ENCODE results near the gene NUP85. TPM values are rescaled to one million over a fixed set of nuclear protein-coding genes. Genes with fewer than 3 reads are reported as not detected.

NUP85 gene
- total RNA-seq, 4 donors from 2014 or later, result 19.6 to 62.3 (median 22.3) TPM

DNA sequence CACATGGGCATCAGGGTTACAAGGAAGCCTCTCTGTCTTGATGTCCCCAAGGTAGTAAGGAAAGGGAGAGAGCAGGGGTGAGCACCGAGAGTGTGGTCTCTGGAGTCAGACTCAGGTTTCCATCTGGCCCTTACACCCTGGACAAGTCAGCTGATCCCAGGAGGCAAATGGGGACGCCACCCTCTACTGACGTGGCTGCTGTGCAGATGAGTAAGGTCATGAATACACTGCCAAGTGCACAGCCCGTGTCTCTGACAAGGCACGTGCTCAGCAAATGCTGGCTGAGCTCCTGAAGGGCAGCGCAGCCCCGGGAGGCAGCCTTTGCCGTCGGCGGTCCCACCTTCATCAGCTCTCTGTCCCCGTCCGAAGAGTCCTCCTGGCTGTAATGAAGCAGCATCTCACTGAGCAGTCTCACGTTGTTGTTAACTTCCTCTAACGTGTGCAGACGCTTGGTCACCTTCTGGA, 36.5 kb downstream of the NUP85 start:
- TF ChIP-seq EP300 (IDR thresholded peaks at IDR 0.05), result no peak
- no peak for TF ChIP-seq POLR2AphosphoS5 (IDR thresholded peaks at IDR 0.05)
- TF ChIP-seq, protein P1, sequence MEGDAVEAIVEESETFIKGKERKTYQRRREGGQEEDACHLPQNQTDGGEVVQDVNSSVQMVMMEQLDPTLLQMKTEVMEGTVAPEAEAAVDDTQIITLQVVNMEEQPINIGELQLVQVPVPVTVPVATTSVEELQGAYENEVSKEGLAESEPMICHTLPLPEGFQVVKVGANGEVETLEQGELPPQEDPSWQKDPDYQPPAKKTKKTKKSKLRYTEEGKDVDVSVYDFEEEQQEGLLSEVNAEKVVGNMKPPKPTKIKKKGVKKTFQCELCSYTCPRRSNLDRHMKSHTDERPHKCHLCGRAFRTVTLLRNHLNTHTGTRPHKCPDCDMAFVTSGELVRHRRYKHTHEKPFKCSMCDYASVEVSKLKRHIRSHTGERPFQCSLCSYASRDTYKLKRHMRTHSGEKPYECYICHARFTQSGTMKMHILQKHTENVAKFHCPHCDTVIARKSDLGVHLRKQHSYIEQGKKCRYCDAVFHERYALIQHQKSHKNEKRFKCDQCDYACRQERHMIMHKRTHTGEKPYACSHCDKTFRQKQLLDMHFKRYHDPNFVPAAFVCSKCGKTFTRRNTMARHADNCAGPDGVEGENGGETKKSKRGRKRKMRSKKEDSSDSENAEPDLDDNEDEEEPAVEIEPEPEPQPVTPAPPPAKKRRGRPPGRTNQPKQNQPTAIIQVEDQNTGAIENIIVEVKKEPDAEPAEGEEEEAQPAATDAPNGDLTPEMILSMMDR (IDR thresholded peaks at IDR 0.05), result no peak
- no peak for TF ChIP-seq POLR2A (IDR thresholded peaks at IDR 0.05)
- peak overlapping the region in 2 of 4 donors; percentile 46 to 50 for H3K27ac ChIP-seq

DNA sequence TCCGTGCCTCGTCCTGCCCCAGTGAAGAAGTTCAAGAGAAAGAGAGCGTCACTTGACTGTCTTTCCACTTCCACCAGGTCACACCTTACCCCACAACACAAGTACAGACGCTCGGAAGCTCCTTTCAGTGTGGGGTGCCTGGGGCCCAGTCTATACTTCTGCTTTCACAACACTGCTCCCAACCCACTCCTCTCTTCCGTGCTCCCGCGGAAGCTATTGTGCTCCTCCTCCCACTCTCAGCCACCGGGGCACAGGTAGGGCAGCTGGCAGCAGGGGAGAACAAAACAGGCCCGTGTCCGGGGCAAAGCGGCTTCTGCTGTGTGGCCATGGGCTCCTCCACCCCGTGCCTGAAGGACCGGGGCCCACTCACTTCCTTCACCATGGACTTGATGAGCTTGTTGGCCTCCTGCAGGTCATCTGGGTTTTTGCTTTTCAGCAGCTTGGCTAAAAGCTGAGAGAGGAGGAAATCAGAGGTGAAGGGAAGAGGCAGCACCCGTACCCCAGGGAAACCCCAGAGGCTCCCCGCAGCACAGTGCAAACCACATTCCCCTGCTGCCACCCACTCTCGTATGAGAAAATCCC, 37.1 kb downstream of the NUP85 start:
- peaks cover 0 to 92% of the 10 kb centered on the region in 2 donors for H3K36me3 ChIP-seq
- ATAC-seq, result no peak
- no peak overlapping the region for H3K4me3 ChIP-seq
- peak overlapping the region in 2 of 4 donors; percentile 6 to 50 for H3K27ac ChIP-seq
- H3K4me1 ChIP-seq, result peaks cover 0 to 15% (median 0%) of the 10 kb centered on the region in 3 donors
- TF ChIP-seq, protein P1 (IDR thresholded peaks at IDR 0.05), result no peak
- no peak for TF ChIP-seq EP300 (IDR thresholded peaks at IDR 0.05)
- no peak for TF ChIP-seq POLR2AphosphoS5 (IDR thresholded peaks at IDR 0.05)
- TF ChIP-seq POLR2A (IDR thresholded peaks at IDR 0.05), result no peak
- no peaks in the 10 kb centered on the region for H3K9me3 ChIP-seq
- 82% methylated on average over 3 of the region's 17 CpGs; no CpG with 5 or more reads in 1 of the 2 donors for WGBS, 2 donors (ENCODE audit: low coverage in 1 of 2)
- H3K27me3 ChIP-seq, result no peaks in the 10 kb centered on the region

More for the DNA sequence above, 36.5 kb downstream of the NUP85 start:
- ATAC-seq, result peak; percentile 49
- WGBS, 2 donors (ENCODE audit: low coverage in 1 of 2), result 44 to 57% methylated on average over 1 to 7 of the region's 15 CpGs
- Histone ChIP-seq H3K4me3 (no peak overlapping the region), H3K9me3 (no peaks in the 10 kb centered on the region), H3K4me1 (peaks cover 0 to 15% (median 0%) of the 10 kb centered on the region in 3 donors), H3K27me3 (no peaks in the 10 kb centered on the region), H3K36me3 (peaks cover 0 to 97% of the 10 kb centered on the region in 2 donors)

DNA sequence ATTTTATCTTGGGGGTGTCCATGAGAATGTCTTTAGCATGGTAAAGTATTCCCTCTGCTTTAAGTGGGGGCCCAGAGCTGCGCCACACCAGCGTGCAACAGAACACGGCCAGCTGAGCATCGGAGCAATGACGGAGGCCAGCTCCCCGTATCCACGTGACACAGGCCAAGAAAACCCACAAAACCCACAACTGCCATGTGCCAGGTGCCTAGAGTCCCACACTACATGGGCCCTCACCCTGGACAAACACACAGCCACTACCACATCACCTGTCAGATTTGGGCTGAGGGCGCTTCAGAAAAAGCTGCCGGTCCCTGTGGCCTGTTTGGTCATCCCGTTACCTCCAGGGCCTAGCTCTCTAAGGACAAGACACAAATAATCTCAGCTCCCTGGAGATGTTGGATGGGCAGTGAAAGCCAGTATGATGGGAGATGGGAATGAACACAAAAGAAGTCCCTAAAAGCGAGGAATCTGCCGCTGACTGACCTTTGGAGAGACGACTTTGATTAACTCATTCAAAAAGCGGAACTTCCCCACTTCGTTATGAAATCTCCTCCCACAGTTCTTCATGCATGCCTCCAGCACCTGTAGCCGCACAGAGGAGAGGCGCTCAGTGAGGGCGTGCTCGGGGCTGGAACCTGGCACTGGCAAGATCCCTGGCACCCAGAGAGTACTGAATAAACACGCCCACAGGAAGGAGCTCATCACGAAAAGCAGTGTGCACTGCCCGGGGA, 38.8 kb downstream of the NUP85 start:
- Histone ChIP-seq H3K9me3 (no peaks in the 10 kb centered on the region), H3K27ac (no peak overlapping the region), H3K27me3 (no peaks in the 10 kb centered on the region), H3K4me1 (peaks cover 0 to 19% (median 0%) of the 10 kb centered on the region in 3 donors), H3K4me3 (no peak overlapping the region), H3K36me3 (peaks cover 0 to 75% of the 10 kb centered on the region in 2 donors)
- ATAC-seq, result no peak
- no peak for TF ChIP-seq POLR2AphosphoS5 (IDR thresholded peaks at IDR 0.05)
- TF ChIP-seq, protein P1 (IDR thresholded peaks at IDR 0.05), result no peak
- TF ChIP-seq POLR2A (IDR thresholded peaks at IDR 0.05), result no peak
- no peak for TF ChIP-seq EP300 (IDR thresholded peaks at IDR 0.05)
- WGBS, 2 donors (ENCODE audit: low coverage in 1 of 2), result 76 to 83% methylated on average over 5 to 8 of the region's 22 CpGs

DNA sequence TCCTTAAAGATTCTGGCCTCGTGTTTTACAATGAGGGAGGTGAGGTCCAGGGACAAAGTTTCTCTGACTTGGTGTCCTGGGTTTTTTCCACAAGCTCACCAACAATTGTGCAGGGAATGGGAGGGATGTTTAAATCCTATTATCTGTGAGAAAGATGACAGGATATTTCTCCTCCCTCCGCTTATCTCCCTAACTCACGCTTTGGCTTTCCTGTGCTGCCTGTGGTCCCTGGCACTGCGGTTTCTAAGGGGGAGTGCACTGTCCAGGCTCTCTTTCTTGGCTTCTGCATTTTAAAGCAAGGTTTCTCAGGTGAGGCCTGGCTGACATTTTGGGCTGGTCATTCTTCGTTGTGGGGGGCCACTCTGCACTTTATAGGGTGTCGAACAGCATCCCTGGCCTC, 39.5 kb downstream of the NUP85 start:
- no peak overlapping the region for H3K27ac ChIP-seq
- H3K9me3 ChIP-seq, result no peaks in the 10 kb centered on the region
- peaks cover 0 to 68% of the 10 kb centered on the region in 2 donors for H3K36me3 ChIP-seq
- no peak for ATAC-seq
- WGBS, 2 donors (ENCODE audit: low coverage in 1 of 2), result 50 to 89% methylated on average over 1 to 5 of the region's 6 CpGs
- TF ChIP-seq POLR2AphosphoS5 (IDR thresholded peaks at IDR 0.05) (no peak), EP300 (IDR thresholded peaks at IDR 0.05) (no peak), POLR2A (IDR thresholded peaks at IDR 0.05) (no peak)
- TF ChIP-seq, protein P1 (IDR thresholded peaks at IDR 0.05), result no peak
- H3K4me1 ChIP-seq, result peaks cover 0 to 21% (median 0%) of the 10 kb centered on the region in 3 donors
- H3K27me3 ChIP-seq, result no peaks in the 10 kb centered on the region
- H3K4me3 ChIP-seq, result no peak overlapping the region

Measured in gastroesophageal sphincter (tissue), 4 donors.